SK-N-SH (cell line): ENCODE data around the gene PMIS2. TPM values are rescaled to one million over a fixed set of nuclear protein-coding genes. Genes with fewer than 3 reads are reported as not detected.

Source experiments
- CTCF ChIA-PET: fragments of 300-600, 350-600 bp; formaldehyde crosslinking; extraction: SDS; loops from one replicate; lab custom pipeline; 2021; lab: Yijun Ruan, JAX
- POLR2A ChIA-PET: fragments of 350-600 bp; sonication (Branson Sonifier 250); formaldehyde crosslinking; extraction: SDS; loops from one replicate; lab custom pipeline; 2020; ENCODE audit warnings: antibody characterized with exemption, inconsistent platforms; lab: Yijun Ruan, JAX
- DNase-seq: peaks from one replicate; pipeline ENCODE4 v3.0.0; 2012
- H2AFZ ChIP-seq: fragments of 200-600 bp; sonication (generic); 2 replicates; pipeline ENCODE4 v1.8.1; 2016; ENCODE audit warnings: antibody characterized with exemption, mild to moderate bottlenecking, low read depth
- H3F3A ChIP-seq: fragments of 200-600 bp; sonication (generic); replicated peaks from 2 replicates; pipeline ENCODE3; 2016; ENCODE audit warnings: antibody characterized with exemption, mild to moderate bottlenecking; ENCODE audit not compliant: insufficient read depth
- H3K27ac ChIP-seq, 2 experiments: fragments of 200-500 bp in 1 of 2; fragments of 200-600 bp in 1 of 2; sonication (Bioruptor generic) in 1 of 2; sonication (generic), shearing (Covaris generic) in 1 of 2; 2 replicates each; pipeline versions ENCODE4 v1.5.1 to v1.6.1; 2014 to 2016; ENCODE audit warnings: low read depth in 2 of 2, inconsistent platforms in 1 of 2, low read length in 1 of 2, mild to moderate bottlenecking in 1 of 2, mixed read lengths in 1 of 2
- H3K27me3 ChIP-seq: fragments of 200-600 bp; sonication (generic), shearing (Covaris generic); 2 replicates; pipeline ENCODE4 v1.6.1; 2016; ENCODE audit warnings: mixed run types; ENCODE audit not compliant: insufficient read depth
- H3K36me3 ChIP-seq, 2 experiments: fragments of 200-500 bp in 1 of 2; fragments of 200-600 bp in 1 of 2; sonication (Bioruptor generic) in 1 of 2; sonication (generic) in 1 of 2; replicated peaks in 1 of 2; 2 replicates each; pipeline versions ENCODE3 to v1.5.1; 2014 to 2016; ENCODE audit warnings: low read length in 1 of 2, mild to moderate bottlenecking in 1 of 2; ENCODE audit not compliant: insufficient read depth in 2 of 2, control insufficient read depth in 1 of 2
- H3K4me1 ChIP-seq, 2 experiments: fragments of 200-500 bp in 1 of 2; fragments of 200-600 bp in 1 of 2; sonication (Bioruptor generic) in 1 of 2; sonication (generic), shearing (Covaris generic) in 1 of 2; 2 replicates each; pipeline versions ENCODE4 v1.5.1 to v1.6.1; 2014 to 2016; ENCODE audit warnings: low read depth in 1 of 2, low read length in 1 of 2, mixed run types in 1 of 2; ENCODE audit not compliant: insufficient read depth in 2 of 2, control insufficient read depth in 1 of 2
- H3K4me2 ChIP-seq: fragments of 200-600 bp; sonication (generic), shearing (Covaris generic); 2 replicates; pipeline ENCODE4 v1.6.1; 2017; ENCODE audit warnings: mixed run types
- H3K4me3 ChIP-seq, 2 experiments: fragments of 200-500 bp in 1 of 2; fragments of 200-600 bp in 1 of 2; sonication (Bioruptor generic) in 1 of 2; sonication (generic), shearing (Covaris generic) in 1 of 2; 2 replicates each; pipeline versions ENCODE4 v1.5.1 to v1.8.1; 2014 to 2016; ENCODE audit warnings: low read depth in 2 of 2, inconsistent platforms in 1 of 2, low read length in 1 of 2, mild to moderate bottlenecking in 1 of 2, mixed read lengths in 1 of 2, moderate library complexity in 1 of 2
- H3K79me2 ChIP-seq: fragments of 200-600 bp; sonication (generic); 2 replicates; pipeline ENCODE4 v1.8.1; 2017; ENCODE audit warnings: mild to moderate bottlenecking; ENCODE audit not compliant: insufficient read depth
- H3K9ac ChIP-seq: fragments of 200-600 bp; sonication (generic); 2 replicates; pipeline ENCODE4 v1.6.1; 2017; ENCODE audit warnings: mixed run types
- H3K9me2 ChIP-seq: fragments of 200-600 bp; sonication (generic); 2 replicates; pipeline ENCODE4 v1.6.1; 2017; ENCODE audit warnings: mixed run types
- H3K9me3 ChIP-seq: fragments of 200-600 bp; sonication (generic); 2 replicates; pipeline ENCODE4 v1.6.1; 2017; ENCODE audit warnings: mixed run types, mild to moderate bottlenecking, moderate library complexity
- H4K20me1 ChIP-seq: fragments of 200-600 bp; sonication (generic); 2 replicates; pipeline ENCODE4 v1.6.1; 2017; ENCODE audit warnings: mild to moderate bottlenecking, mixed run types; ENCODE audit not compliant: insufficient read depth
- GATA2 ChIP-seq: sonication (generic); formaldehyde crosslinking; IDR thresholded peaks from 2 replicates; pipeline ENCODE4 v1.5.0; 2020; ENCODE audit warnings: mild to moderate bottlenecking, missing genetic modification reagents
- NFIC ChIP-seq: IDR thresholded peaks from 2 replicates; pipeline ENCODE4 v1.4.0; 2012; ENCODE audit warnings: borderline replicate concordance
- USF1 ChIP-seq: IDR thresholded peaks from 2 replicates; pipeline ENCODE4 v1.4.0; 2012; ENCODE audit warnings: low read depth, borderline replicate concordance
- WGBS: methylation state at CpG from one replicate; pipeline ENCODE4 v1.1.6; 2017; ENCODE audit warnings: low lambda C conversion rate; 5-methylcytosine and 5-hydroxymethylcytosine counted together
- polyA plus RNA-seq, 3 experiments: library from polyadenylated mRNA; depleted of rRNA; stranded (reverse); fragments of >200 nt; gene quantifications; 2 replicates each; pipeline ENCODE4 v1.2.3, GENCODE V29; 2012
- TF ChIP-seq, protein P1 (sequence below): IDR thresholded peaks from 2 replicates; pipeline ENCODE4 v1.6.1; 2012; ENCODE audit warnings: mild to moderate bottlenecking, low read depth, low read length, moderate library complexity

The PMIS2 gene
- polyA plus RNA-seq, 1 of the 3 experiments (the other 2 are of a cell fraction): not detected

DNA sequence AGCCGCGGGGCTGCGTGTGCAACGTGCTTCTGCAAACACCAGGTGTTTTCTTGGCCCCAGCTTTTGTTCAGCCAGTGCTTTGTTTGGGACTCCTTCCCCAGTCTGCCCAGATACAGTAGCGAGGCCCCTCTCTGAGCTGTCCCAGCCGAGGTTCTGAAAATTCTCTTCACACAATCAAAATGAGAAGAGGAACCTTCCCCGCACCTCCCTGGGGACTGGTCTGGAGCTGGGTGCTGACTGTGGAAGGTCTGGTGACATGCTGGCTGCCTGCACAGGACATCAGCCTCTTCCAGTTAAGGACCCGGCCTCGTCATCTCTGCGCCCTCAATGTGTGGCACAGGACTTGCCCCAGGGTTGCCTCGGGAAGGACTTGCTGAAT lies 26.7 kb upstream of the PMIS2 start:
- peaks cover 0 to 11% of the 10 kb centered on the region in 2 experiments; a peak in 1 of 4 replicates for H3K4me1 ChIP-seq
- 14% methylated on average over 10 of the region's 11 CpGs for WGBS
- CTCF ChIA-PET: interaction anchor here (0.7 to 2.8 kb wide), 2 partner anchors 11 to 25 kb away, joined by 3 to 16 read pairs; no protein-coding TSS in a partner anchor

GRCh38 chr19:35559781-35560180 lies 26.2 kb upstream of the PMIS2 start:
- ChIA-PET POLR2A (no interaction called here), CTCF (interaction anchor here (2.8 kb wide), 1 partner anchor 12 kb away, joined by 16 read pairs; no protein-coding TSS in a partner anchor)
- no peaks in the 10 kb centered on the region for H3K79me2 ChIP-seq
- H3K27ac ChIP-seq: no peak overlapping the region
- DNase-seq: no peak
- H2AFZ ChIP-seq: no peak overlapping the region
- H3K4me3 ChIP-seq: no peak overlapping the region
- no peaks in the 10 kb centered on the region for H3K9me3 ChIP-seq
- H3K9ac ChIP-seq: no peak overlapping the region
- H3K4me2 ChIP-seq: no peak overlapping the region
- TF ChIP-seq USF1 (no peak), NFIC (no peak), GATA2 (no peak)
- H3K9me2 ChIP-seq: no peaks in the 10 kb centered on the region
- H4K20me1 ChIP-seq: no peaks in the 10 kb centered on the region
- H3K4me1 ChIP-seq: peaks cover 0 to 11% of the 10 kb centered on the region in 2 experiments; a peak in 1 of 4 replicates
- H3F3A ChIP-seq: no peaks in the 10 kb centered on the region
- peaks cover 63% of the 10 kb centered on the region for H3K27me3 ChIP-seq
- no peaks in the 10 kb centered on the region for H3K36me3 ChIP-seq
- WGBS: 55% methylated on average over 23 of the region's 23 CpGs

More for the DNA sequence above, 26.7 kb upstream of the PMIS2 start:
- no peak overlapping the region for H3K27ac ChIP-seq
- peaks cover 58% of the 10 kb centered on the region for H3K27me3 ChIP-seq
- no peaks in the 10 kb centered on the region for H3K9me2 ChIP-seq
- H3K36me3 ChIP-seq: no peaks in the 10 kb centered on the region
- no peak overlapping the region for H3K9ac ChIP-seq
- H3K9me3 ChIP-seq: no peaks in the 10 kb centered on the region
- no peak for DNase-seq
- H3F3A ChIP-seq: no peaks in the 10 kb centered on the region
- POLR2A ChIA-PET: no interaction called here
- no peaks in the 10 kb centered on the region for H4K20me1 ChIP-seq
- H3K4me2 ChIP-seq: no peak overlapping the region
- no peaks in the 10 kb centered on the region for H3K79me2 ChIP-seq
- no peak overlapping the region for H2AFZ ChIP-seq
- H3K4me3 ChIP-seq: no peak overlapping the region
- TF ChIP-seq USF1: no peak
- TF ChIP-seq, protein P1, sequence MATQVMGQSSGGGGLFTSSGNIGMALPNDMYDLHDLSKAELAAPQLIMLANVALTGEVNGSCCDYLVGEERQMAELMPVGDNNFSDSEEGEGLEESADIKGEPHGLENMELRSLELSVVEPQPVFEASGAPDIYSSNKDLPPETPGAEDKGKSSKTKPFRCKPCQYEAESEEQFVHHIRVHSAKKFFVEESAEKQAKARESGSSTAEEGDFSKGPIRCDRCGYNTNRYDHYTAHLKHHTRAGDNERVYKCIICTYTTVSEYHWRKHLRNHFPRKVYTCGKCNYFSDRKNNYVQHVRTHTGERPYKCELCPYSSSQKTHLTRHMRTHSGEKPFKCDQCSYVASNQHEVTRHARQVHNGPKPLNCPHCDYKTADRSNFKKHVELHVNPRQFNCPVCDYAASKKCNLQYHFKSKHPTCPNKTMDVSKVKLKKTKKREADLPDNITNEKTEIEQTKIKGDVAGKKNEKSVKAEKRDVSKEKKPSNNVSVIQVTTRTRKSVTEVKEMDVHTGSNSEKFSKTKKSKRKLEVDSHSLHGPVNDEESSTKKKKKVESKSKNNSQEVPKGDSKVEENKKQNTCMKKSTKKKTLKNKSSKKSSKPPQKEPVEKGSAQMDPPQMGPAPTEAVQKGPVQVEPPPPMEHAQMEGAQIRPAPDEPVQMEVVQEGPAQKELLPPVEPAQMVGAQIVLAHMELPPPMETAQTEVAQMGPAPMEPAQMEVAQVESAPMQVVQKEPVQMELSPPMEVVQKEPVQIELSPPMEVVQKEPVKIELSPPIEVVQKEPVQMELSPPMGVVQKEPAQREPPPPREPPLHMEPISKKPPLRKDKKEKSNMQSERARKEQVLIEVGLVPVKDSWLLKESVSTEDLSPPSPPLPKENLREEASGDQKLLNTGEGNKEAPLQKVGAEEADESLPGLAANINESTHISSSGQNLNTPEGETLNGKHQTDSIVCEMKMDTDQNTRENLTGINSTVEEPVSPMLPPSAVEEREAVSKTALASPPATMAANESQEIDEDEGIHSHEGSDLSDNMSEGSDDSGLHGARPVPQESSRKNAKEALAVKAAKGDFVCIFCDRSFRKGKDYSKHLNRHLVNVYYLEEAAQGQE: peak; percentile 70; the same call in 1 of the 2 replicates
